Panc1 (cell line): ENCODE data around the gene NFATC1. TPM values are rescaled to one million over a fixed set of nuclear protein-coding genes. Genes with fewer than 3 reads are reported as not detected.

Experiments used
- ATAC-seq: fragments of 200-7000 bp; cut with Tn5 transposase; 2 replicates; pipeline ENCODE4 v1.9.1; 2020; ENCODE audit warnings: mild to moderate bottlenecking, moderate library complexity
- BruUV-seq: library from RNA; stranded (reverse); fragments of 400-500 nt; replicated peaks from 2 replicates; lab custom pipeline; 2021; lab: Mats Ljungman, UMichigan
- CTCF ChIA-PET: fragments of 300-600 bp; sonication (Branson Sonifier 250); formaldehyde crosslinking; loops from one replicate; lab custom pipeline; 2022; ENCODE audit warnings: antibody characterized with exemption; lab: Charles Lee
- POLR2A ChIA-PET: fragments of 300-600 bp; sonication (Branson Sonifier 250); formaldehyde crosslinking; loops from one replicate; lab custom pipeline; 2022; ENCODE audit warnings: antibody characterized with exemption; lab: Charles Lee
- DNase-seq: peaks from one replicate; pipeline ENCODE4 v3.0.0-alpha.2; 2010; ENCODE audit warnings: low read depth, low spot score
- H3K27ac ChIP-seq: 2 replicates; pipeline ENCODE4 v1.5.1; 2011; ENCODE audit warnings: mild to moderate bottlenecking, low read length, inconsistent platforms
- H3K27me3 ChIP-seq: fragments of 200-500 bp; sonication (Bioruptor generic); 2 replicates; pipeline ENCODE4 v1.6.0; 2014; ENCODE audit warnings: low read length, inconsistent platforms; ENCODE audit not compliant: control insufficient read depth, insufficient read depth
- H3K36me3 ChIP-seq: fragments of 200-500 bp; sonication (Bioruptor generic); 2 replicates; pipeline ENCODE4 v1.5.1; 2014; ENCODE audit warnings: inconsistent platforms, mild to moderate bottlenecking, low read length, moderate library complexity; ENCODE audit not compliant: control insufficient read depth, insufficient read depth
- H3K4me1 ChIP-seq: 2 replicates; pipeline ENCODE4 v1.5.1; 2011; ENCODE audit warnings: inconsistent platforms, mild to moderate bottlenecking, low read length, moderate library complexity; ENCODE audit not compliant: control insufficient read depth, insufficient read depth
- H3K4me3 ChIP-seq, 2 experiments: 2 replicates each; pipeline ENCODE4 v1.5.1; 2011 to 2012; ENCODE audit warnings: low read depth in 2 of 2, low read length in 2 of 2, mild to moderate bottlenecking in 2 of 2, inconsistent platforms in 1 of 2, moderate library complexity in 1 of 2
- H3K9me3 ChIP-seq: fragments of 200-500 bp; sonication (Bioruptor generic); 2 replicates; pipeline ENCODE4 v1.5.1; 2014; ENCODE audit warnings: low read depth, mild to moderate bottlenecking, inconsistent platforms, low read length, moderate library complexity; ENCODE audit not compliant: control insufficient read depth, insufficient read depth
- POLR2AphosphoS5 ChIP-seq: IDR thresholded peaks from 2 replicates; pipeline ENCODE4 v1.6.1; 2012; ENCODE audit warnings: mild to moderate bottlenecking, low read depth, low read length, moderate library complexity
- SIN3A ChIP-seq: IDR thresholded peaks from 2 replicates; pipeline ENCODE4 v1.6.1; 2012; ENCODE audit warnings: low read depth, mild to moderate bottlenecking, low read length, moderate library complexity, borderline replicate concordance; ENCODE audit not compliant: insufficient read depth
- TCF7L2 ChIP-seq: IDR thresholded peaks from 2 replicates; pipeline ENCODE4 v1.6.1; 2011; ENCODE audit warnings: mild to moderate bottlenecking, low read depth, low read length, inconsistent platforms
- in situ Hi-C: cut with HindIII; loops from 2 replicates; pipeline ENCODE4 v1.10.0; 2016; ENCODE audit warnings: low sequenced_read_pairs, low pct_unique_long_range_greater_than_20kb
- intact Hi-C: fragments of 100-400 bp; cut with micrococcal nuclease; formaldehyde crosslinking; loops from one replicate; pipeline ENCODE4 v1.10.0; 2022; ENCODE audit not compliant: unreplicated experiment
- total RNA-seq: library from RNA; stranded (reverse); gene quantifications from one replicate; pipeline ENCODE4 v1.2.1, GENCODE V29; 2021; ENCODE audit not compliant: unreplicated experiment
- TF ChIP-seq, protein P1 (sequence below), 2 experiments: IDR thresholded peaks; 2 replicates each; pipeline ENCODE4 v1.6.1; 2011 to 2012; ENCODE audit warnings: low read depth in 2 of 2, control low read depth in 1 of 2, low read length in 1 of 2, mild to moderate bottlenecking in 1 of 2, moderate library complexity in 1 of 2; ENCODE audit not compliant: insufficient read depth in 1 of 2
- TF ChIP-seq, protein P2 (sequence below): fragments of 450-650 bp; IDR thresholded peaks from 2 replicates; pipeline ENCODE4 v1.5.1; 2017; ENCODE audit warnings: mild to moderate bottlenecking

NFATC1 gene
- total RNA-seq, 1 experiment from 2014 or later = 30.8 TPM

DNA sequence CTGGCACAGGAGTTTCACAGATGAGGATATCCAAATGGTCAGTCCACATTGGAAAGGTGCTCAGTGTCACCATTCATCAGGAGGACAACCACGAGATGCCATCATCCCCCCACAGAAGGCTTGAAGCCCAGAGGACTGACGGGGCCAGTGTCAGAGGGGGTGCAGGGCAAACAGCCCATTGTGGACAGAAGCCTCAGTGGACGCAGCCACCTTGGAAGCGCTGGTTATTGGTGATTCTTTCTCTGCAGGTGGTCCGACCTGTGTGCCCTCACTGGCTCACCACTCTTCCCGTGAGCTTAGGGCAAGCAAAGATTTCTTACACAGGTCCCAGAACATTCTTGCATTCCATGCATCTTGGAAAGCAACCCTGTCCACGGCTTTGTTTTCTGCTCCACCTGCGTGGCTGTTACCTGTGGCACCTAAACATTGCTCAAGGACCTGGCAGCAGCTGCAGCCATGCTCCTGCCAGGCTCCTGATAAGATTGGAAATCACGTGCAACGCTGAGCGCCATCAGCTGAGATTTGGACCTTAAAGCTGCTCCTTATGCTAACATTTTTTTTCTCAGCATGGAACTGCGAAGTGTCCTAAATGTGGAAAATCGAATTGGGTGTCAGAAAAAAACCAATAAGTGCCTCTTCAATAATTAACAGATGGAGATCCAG lies 172.9 kb downstream of the NFATC1 start:
- POLR2A ChIA-PET = interaction anchor here (0.9 kb wide), 1 partner anchor 16 kb away, joined by 3 read pairs; no protein-coding TSS in a partner anchor
- no peak for ATAC-seq

DNA sequence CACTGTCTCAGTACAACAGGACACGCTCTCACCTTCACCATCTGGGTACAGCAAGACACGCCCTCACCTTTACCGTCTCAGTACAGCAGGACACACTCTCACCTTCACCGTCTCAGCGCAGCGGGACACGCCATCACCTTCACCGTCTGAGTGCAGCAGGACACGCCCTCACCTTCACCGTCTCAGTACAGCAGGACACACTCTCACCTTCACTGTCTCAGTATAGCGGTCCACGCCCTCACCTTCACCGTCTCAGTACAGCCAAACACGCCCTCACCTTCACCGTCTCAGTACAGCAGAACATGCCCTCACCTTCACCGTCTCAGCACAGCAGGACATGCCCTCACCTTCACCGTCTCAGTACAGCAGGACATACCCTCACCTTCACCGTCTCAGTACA lies 174.0 kb downstream of the NFATC1 start:
- H3K27me3 ChIP-seq = peaks cover 11% of the 10 kb centered on the region; the same call in 1 of the 2 replicates
- TF ChIP-seq POLR2AphosphoS5 (no peak), TCF7L2 (no peak), SIN3A (no peak)
- TF ChIP-seq, protein P1, sequence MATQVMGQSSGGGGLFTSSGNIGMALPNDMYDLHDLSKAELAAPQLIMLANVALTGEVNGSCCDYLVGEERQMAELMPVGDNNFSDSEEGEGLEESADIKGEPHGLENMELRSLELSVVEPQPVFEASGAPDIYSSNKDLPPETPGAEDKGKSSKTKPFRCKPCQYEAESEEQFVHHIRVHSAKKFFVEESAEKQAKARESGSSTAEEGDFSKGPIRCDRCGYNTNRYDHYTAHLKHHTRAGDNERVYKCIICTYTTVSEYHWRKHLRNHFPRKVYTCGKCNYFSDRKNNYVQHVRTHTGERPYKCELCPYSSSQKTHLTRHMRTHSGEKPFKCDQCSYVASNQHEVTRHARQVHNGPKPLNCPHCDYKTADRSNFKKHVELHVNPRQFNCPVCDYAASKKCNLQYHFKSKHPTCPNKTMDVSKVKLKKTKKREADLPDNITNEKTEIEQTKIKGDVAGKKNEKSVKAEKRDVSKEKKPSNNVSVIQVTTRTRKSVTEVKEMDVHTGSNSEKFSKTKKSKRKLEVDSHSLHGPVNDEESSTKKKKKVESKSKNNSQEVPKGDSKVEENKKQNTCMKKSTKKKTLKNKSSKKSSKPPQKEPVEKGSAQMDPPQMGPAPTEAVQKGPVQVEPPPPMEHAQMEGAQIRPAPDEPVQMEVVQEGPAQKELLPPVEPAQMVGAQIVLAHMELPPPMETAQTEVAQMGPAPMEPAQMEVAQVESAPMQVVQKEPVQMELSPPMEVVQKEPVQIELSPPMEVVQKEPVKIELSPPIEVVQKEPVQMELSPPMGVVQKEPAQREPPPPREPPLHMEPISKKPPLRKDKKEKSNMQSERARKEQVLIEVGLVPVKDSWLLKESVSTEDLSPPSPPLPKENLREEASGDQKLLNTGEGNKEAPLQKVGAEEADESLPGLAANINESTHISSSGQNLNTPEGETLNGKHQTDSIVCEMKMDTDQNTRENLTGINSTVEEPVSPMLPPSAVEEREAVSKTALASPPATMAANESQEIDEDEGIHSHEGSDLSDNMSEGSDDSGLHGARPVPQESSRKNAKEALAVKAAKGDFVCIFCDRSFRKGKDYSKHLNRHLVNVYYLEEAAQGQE (IDR thresholded peaks at IDR 0.05; ENCODE audit: insufficient read depth in 1 of 2, low read depth in 2 of 2, low read length in 1 of 2) = no peak
- TF ChIP-seq, protein P2, sequence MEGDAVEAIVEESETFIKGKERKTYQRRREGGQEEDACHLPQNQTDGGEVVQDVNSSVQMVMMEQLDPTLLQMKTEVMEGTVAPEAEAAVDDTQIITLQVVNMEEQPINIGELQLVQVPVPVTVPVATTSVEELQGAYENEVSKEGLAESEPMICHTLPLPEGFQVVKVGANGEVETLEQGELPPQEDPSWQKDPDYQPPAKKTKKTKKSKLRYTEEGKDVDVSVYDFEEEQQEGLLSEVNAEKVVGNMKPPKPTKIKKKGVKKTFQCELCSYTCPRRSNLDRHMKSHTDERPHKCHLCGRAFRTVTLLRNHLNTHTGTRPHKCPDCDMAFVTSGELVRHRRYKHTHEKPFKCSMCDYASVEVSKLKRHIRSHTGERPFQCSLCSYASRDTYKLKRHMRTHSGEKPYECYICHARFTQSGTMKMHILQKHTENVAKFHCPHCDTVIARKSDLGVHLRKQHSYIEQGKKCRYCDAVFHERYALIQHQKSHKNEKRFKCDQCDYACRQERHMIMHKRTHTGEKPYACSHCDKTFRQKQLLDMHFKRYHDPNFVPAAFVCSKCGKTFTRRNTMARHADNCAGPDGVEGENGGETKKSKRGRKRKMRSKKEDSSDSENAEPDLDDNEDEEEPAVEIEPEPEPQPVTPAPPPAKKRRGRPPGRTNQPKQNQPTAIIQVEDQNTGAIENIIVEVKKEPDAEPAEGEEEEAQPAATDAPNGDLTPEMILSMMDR = no peak
- intact Hi-C loops = no loop called here
- H3K9me3 ChIP-seq = peaks cover 8% of the 10 kb centered on the region; the same call in 1 of the 2 replicates
- CTCF ChIA-PET = no interaction called here
- POLR2A ChIA-PET = no interaction called here
- no peak overlapping the region for H3K4me3 ChIP-seq
- no peak for ATAC-seq
- in situ Hi-C loops = no loop called here
- DNase-seq = no peak
- BruUV-seq = no TSS peak
- no peak overlapping the region for H3K27ac ChIP-seq
- no peaks in the 10 kb centered on the region for H3K4me1 ChIP-seq
- H3K36me3 ChIP-seq = no peaks in the 10 kb centered on the region

More for the DNA sequence above, 172.9 kb downstream of the NFATC1 start:
- CTCF ChIA-PET = no interaction called here
- H3K36me3 ChIP-seq = no peaks in the 10 kb centered on the region
- H3K9me3 ChIP-seq = peaks cover 8% of the 10 kb centered on the region; the same call in 1 of the 2 replicates
- H3K27ac ChIP-seq = no peak overlapping the region
- BruUV-seq = no TSS peak
- in situ Hi-C loops (no loop called here), intact Hi-C loops (no loop called here)
- TF ChIP-seq SIN3A (no peak), TCF7L2 (no peak), POLR2AphosphoS5 (no peak)
- TF ChIP-seq, protein P2 = no peak
- TF ChIP-seq, protein P1 (IDR thresholded peaks at IDR 0.05; ENCODE audit: insufficient read depth in 1 of 2, low read depth in 2 of 2, low read length in 1 of 2) = no peak
- DNase-seq = no peak
- no peak overlapping the region for H3K4me3 ChIP-seq
- H3K27me3 ChIP-seq = peaks cover 11% of the 10 kb centered on the region; the same call in 1 of the 2 replicates
- H3K4me1 ChIP-seq = no peaks in the 10 kb centered on the region
